ENCODE results near the gene WDR72.

The WDR72 gene

GRCh38 chr15:53658255-53658654, 101.2 kb downstream of the WDR72 start:
- no CpG with 5 or more reads among the region's 2 CpGs for WGBS, 2 experiments (ENCODE audit: insufficient coverage in 2 of 2)
- Histone ChIP-seq H3K9me3 (ENCODE audit: control insufficient read depth, low read length) (no peaks in the 10 kb centered on the region), H3K36me3 (ENCODE audit: control insufficient read depth, insufficient read depth, low read length) (no peaks in the 10 kb centered on the region), H3K4me3 (ENCODE audit: extremely low read depth, insufficient read depth, low read length, poor library complexity, severe bottlenecking) (no peak overlapping the region), H3K27ac (ENCODE audit: low read depth, low read length, severe bottlenecking) (no peak overlapping the region), H3K4me1 (ENCODE audit: control insufficient read depth, insufficient read depth, low read length, poor library complexity, severe bottlenecking) (no peaks in the 10 kb centered on the region)

GRCh38 chr15:53648934-53649333, 110.5 kb downstream of the WDR72 start:
- H3K27ac ChIP-seq (ENCODE audit: low read depth, low read length, severe bottlenecking), result no peak overlapping the region
- no peaks in the 10 kb centered on the region for H3K4me1 ChIP-seq (ENCODE audit: control insufficient read depth, insufficient read depth, low read length, poor library complexity, severe bottlenecking)
- no peaks in the 10 kb centered on the region for H3K9me3 ChIP-seq (ENCODE audit: control insufficient read depth, low read length)
- no CpG with 5 or more reads among the region's 2 CpGs for WGBS, 2 experiments (ENCODE audit: insufficient coverage in 2 of 2)
- H3K36me3 ChIP-seq (ENCODE audit: control insufficient read depth, insufficient read depth, low read length), result no peaks in the 10 kb centered on the region
- no peak overlapping the region for H3K4me3 ChIP-seq (ENCODE audit: extremely low read depth, insufficient read depth, low read length, poor library complexity, severe bottlenecking)

GRCh38 chr15:53644660-53645059, 114.8 kb downstream of the WDR72 start:
- Histone ChIP-seq H3K27ac (ENCODE audit: low read depth, low read length, severe bottlenecking) (no peak overlapping the region), H3K9me3 (ENCODE audit: control insufficient read depth, low read length) (no peaks in the 10 kb centered on the region), H3K4me3 (ENCODE audit: extremely low read depth, insufficient read depth, low read length, poor library complexity, severe bottlenecking) (no peak overlapping the region), H3K36me3 (ENCODE audit: control insufficient read depth, insufficient read depth, low read length) (no peaks in the 10 kb centered on the region), H3K4me1 (ENCODE audit: control insufficient read depth, insufficient read depth, low read length, poor library complexity, severe bottlenecking) (no peaks in the 10 kb centered on the region)
- 62 to 64% methylated on average over 4 of the region's 6 CpGs for WGBS, 2 experiments (ENCODE audit: insufficient coverage in 2 of 2)

GRCh38 chr15:53634517-53635106, 124.9 kb downstream of the WDR72 start:
- WGBS, 2 experiments (ENCODE audit: insufficient coverage in 2 of 2), result 100% methylated on average over 1 of the region's 2 CpGs; no CpG with 5 or more reads in 1 of the 2 experiments
- no peaks in the 10 kb centered on the region for H3K36me3 ChIP-seq (ENCODE audit: control insufficient read depth, insufficient read depth, low read length)
- H3K27ac ChIP-seq (ENCODE audit: low read depth, low read length, severe bottlenecking), result no peak overlapping the region
- H3K4me1 ChIP-seq (ENCODE audit: control insufficient read depth, insufficient read depth, low read length, poor library complexity, severe bottlenecking), result no peaks in the 10 kb centered on the region
- H3K9me3 ChIP-seq (ENCODE audit: control insufficient read depth, low read length), result peaks cover 15% of the 10 kb centered on the region
- H3K4me3 ChIP-seq (ENCODE audit: extremely low read depth, insufficient read depth, low read length, poor library complexity, severe bottlenecking), result no peak overlapping the region

DNA sequence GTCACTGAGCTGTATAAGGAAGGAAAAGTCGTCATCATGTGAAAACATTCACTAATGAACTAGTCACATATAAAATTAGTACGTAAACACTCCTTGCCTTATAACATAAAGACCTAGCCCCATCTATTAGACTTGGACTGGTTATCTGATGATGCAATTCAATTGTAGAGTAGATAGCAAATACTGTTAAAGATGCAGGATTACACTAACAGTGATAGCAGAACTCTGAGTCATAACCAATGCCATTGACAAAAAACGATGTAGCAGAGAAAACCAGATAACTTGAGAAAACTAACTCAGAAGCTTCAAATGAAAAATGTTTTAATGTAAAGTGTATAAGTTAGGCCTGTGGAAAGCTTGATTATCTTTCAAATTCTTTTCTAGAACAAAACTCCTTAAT, 132.2 kb downstream of the WDR72 start:
- H3K4me1 ChIP-seq (ENCODE audit: control insufficient read depth, insufficient read depth, low read length, poor library complexity, severe bottlenecking), result no peaks in the 10 kb centered on the region
- H3K36me3 ChIP-seq (ENCODE audit: control insufficient read depth, insufficient read depth, low read length), result no peaks in the 10 kb centered on the region
- H3K27ac ChIP-seq (ENCODE audit: low read depth, low read length, severe bottlenecking), result no peak overlapping the region
- no peak overlapping the region for H3K4me3 ChIP-seq (ENCODE audit: extremely low read depth, insufficient read depth, low read length, poor library complexity, severe bottlenecking)
- WGBS, 2 experiments (ENCODE audit: insufficient coverage in 2 of 2), result 100% methylated on average over 1 of the region's 3 CpGs; no CpG with 5 or more reads in 1 of the 2 experiments
- H3K9me3 ChIP-seq (ENCODE audit: control insufficient read depth, low read length), result peaks cover 7% of the 10 kb centered on the region

DNA sequence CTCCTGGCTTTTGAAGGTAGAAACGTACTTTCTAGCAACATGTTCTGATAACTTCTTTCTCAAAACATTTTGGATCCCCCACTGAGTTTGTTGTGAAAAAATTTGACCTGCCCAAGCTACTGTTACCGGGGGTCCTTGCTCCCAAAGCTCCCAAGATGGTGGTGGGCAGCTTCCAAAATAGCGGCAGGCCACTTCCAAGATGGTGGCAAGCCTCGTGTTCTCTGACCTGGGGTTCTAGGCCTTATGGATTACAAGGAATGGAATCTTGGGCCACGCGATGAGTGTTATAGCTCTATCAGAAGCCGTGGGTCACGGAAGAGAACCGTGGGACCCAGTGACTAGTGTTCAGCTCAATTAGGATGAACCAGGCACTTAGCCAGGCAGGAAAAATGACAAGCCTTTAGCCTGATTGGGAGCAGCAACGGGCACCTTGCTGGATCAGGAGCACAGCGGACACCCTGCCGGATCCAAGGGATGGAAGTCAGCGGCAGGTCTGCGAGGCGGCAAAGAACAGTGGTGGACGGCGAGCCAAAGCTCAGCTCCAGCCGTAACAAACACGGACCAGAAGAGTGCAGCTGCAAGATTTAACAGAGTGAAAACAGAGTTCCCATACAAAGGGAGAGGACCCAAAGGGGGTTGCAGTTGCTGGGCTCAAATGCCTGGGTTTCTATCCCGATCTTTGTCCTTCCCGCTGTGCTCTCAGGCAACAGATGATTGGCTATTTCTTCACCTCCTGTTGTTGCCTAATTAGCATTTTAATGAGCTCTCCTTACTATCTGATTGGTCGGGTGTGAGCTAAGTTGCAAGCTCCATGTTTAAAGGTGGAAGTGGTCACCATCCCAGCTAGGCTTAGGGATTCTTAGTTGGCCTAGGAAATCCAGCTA, 133.3 kb downstream of the WDR72 start:
- Histone ChIP-seq H3K36me3 (ENCODE audit: control insufficient read depth, insufficient read depth, low read length) (no peaks in the 10 kb centered on the region), H3K27ac (ENCODE audit: low read depth, low read length, severe bottlenecking) (no peak overlapping the region)
- 91% methylated on average over 18 to 21 of the region's 22 CpGs for WGBS, 2 experiments (ENCODE audit: insufficient coverage in 2 of 2)

DNA sequence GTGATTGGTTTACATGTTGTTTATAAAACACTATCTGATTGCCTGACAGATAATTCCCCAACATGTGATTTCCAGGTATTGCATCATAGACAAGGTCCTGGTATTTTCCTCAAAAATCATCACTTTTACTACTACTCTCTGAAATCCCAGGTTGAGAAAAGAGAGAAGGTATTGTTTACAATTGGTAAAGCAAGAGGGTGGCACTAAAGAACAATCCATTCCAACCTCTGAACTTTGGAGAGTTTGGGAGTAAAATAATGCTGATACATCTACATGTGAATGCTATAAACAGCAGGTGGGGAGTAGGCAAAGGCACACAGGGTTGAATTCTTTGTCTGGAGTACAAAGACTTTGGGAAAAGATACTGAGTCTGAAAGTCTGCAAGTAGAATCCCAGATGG, 134.2 kb downstream of the WDR72 start:
- H3K27ac ChIP-seq (ENCODE audit: low read depth, low read length, severe bottlenecking), result no peak overlapping the region
- H3K36me3 ChIP-seq (ENCODE audit: control insufficient read depth, insufficient read depth, low read length), result no peaks in the 10 kb centered on the region
- H3K4me1 ChIP-seq (ENCODE audit: control insufficient read depth, insufficient read depth, low read length, poor library complexity, severe bottlenecking), result no peaks in the 10 kb centered on the region
- no peak overlapping the region for H3K4me3 ChIP-seq (ENCODE audit: extremely low read depth, insufficient read depth, low read length, poor library complexity, severe bottlenecking)
- H3K9me3 ChIP-seq (ENCODE audit: control insufficient read depth, low read length), result no peaks in the 10 kb centered on the region

More for the DNA sequence above, 133.3 kb downstream of the WDR72 start:
- no peak overlapping the region for H3K4me3 ChIP-seq (ENCODE audit: extremely low read depth, insufficient read depth, low read length, poor library complexity, severe bottlenecking)
- H3K9me3 ChIP-seq (ENCODE audit: control insufficient read depth, low read length), result no peaks in the 10 kb centered on the region
- H3K4me1 ChIP-seq (ENCODE audit: control insufficient read depth, insufficient read depth, low read length, poor library complexity, severe bottlenecking), result no peaks in the 10 kb centered on the region

DNA sequence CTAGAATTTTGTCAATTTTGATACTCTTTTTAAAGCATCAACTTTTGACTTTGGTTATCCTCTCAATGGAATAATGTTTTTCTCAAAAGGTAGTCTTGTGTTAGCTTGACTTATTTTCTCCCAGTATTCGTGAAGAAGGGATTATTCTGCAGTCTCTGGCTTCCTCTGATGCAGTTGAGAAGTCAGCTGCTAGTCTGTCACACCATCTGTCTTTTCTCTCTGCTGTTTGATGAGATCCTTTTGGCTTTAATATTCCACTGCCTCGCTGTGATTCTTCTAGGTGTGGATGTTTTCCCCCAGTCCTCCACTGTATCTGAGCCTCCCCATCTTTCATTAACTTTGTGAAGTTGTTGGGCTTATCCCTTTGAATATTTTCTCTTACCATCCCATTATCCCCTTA, 141.0 kb downstream of the WDR72 start:
- Histone ChIP-seq H3K9me3 (ENCODE audit: control insufficient read depth, low read length) (no peaks in the 10 kb centered on the region), H3K27ac (ENCODE audit: low read depth, low read length, severe bottlenecking) (no peak overlapping the region), H3K4me3 (ENCODE audit: extremely low read depth, insufficient read depth, low read length, poor library complexity, severe bottlenecking) (no peak overlapping the region), H3K4me1 (ENCODE audit: control insufficient read depth, insufficient read depth, low read length, poor library complexity, severe bottlenecking) (no peaks in the 10 kb centered on the region), H3K36me3 (ENCODE audit: control insufficient read depth, insufficient read depth, low read length) (no peaks in the 10 kb centered on the region)
- 60 to 67% methylated on average over 1 of the region's 2 CpGs for WGBS, 2 experiments (ENCODE audit: insufficient coverage in 2 of 2)

DNA sequence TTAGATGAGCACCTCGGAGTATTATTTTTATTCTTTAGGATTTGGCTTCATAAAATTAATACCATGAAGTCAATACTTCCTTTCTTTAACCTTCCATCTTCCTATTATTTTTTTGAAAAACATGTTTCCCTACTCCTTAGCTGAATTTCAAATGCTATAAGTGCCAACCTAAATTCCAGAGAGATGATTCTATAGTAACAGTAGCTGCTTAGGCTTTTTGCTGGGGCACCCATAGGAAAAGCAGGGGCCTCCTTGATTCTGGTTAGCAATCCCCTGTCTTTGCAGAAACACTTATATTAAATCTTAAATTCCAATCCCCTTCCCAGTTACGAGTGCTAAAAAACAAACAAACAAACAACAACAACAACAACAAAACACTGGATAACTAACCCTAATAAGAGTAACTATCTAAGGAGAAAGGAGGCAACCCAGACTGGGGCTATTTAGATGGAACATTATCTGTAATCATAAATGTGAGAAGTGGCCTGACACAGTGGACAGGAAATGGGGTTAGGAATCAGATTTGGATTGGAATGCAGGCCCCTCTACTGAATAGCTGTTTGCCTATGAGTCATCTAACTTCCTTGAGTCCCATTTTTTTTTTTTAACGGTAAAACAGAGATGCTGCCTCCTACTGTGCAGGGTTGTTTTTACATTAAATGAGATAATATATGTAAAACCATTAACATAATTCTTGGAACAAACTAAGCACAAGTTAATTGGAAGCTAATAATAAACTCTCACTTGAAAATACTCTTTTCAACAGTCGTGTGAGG, 148.1 kb downstream of the WDR72 start:
- H3K9me3 ChIP-seq (ENCODE audit: control insufficient read depth, low read length), result no peaks in the 10 kb centered on the region
- no peaks in the 10 kb centered on the region for H3K36me3 ChIP-seq (ENCODE audit: control insufficient read depth, insufficient read depth, low read length)
- 92% methylated on average over 1 of the region's 4 CpGs; no CpG with 5 or more reads in 1 of the 2 experiments for WGBS, 2 experiments (ENCODE audit: insufficient coverage in 2 of 2)
- H3K27ac ChIP-seq (ENCODE audit: low read depth, low read length, severe bottlenecking), result peak overlapping the region; percentile 90
- peaks cover 14% of the 10 kb centered on the region for H3K4me1 ChIP-seq (ENCODE audit: control insufficient read depth, insufficient read depth, low read length, poor library complexity, severe bottlenecking)
- no peak overlapping the region for H3K4me3 ChIP-seq (ENCODE audit: extremely low read depth, insufficient read depth, low read length, poor library complexity, severe bottlenecking)

DNA sequence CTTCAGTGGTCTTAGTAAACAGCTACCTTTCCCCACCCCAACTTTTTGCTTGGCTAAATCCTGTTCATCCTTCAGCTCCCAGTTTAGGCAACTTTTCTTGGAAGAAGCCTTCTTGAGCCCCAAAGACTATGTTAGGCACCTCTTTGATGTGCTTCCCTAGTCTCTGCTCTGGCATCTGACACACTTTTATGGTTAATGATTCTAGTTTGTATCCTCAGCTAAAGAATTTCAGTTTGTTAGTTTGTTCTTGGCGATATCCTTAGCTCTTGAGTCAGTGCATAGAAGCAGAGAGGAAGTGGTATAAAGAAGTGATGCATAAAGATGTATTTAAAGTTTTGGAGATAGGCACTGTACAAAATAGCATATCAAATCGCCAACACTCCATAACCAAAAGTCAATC, 168.4 kb downstream of the WDR72 start:
- Histone ChIP-seq H3K4me3 (ENCODE audit: extremely low read depth, insufficient read depth, low read length, poor library complexity, severe bottlenecking) (no peak overlapping the region), H3K36me3 (ENCODE audit: control insufficient read depth, insufficient read depth, low read length) (no peaks in the 10 kb centered on the region), H3K9me3 (ENCODE audit: control insufficient read depth, low read length) (no peaks in the 10 kb centered on the region), H3K27ac (ENCODE audit: low read depth, low read length, severe bottlenecking) (no peak overlapping the region), H3K4me1 (ENCODE audit: control insufficient read depth, insufficient read depth, low read length, poor library complexity, severe bottlenecking) (peaks cover 6% of the 10 kb centered on the region)
- WGBS, 2 experiments (ENCODE audit: insufficient coverage in 2 of 2), result 60 to 80% methylated on average over 1 of the region's 2 CpGs

Measured in mesodermal cell (in vitro differentiated cells).